HepG2 (cell line): ENCODE results near the gene TFAP2B. TPM values are rescaled to one million over a fixed set of nuclear protein-coding genes. Genes with fewer than 3 reads are reported as not detected.

ENCODE experiments used
- ATAC-seq: fragments of 200-7000 bp; cut with Tn5 transposase; 3 replicates; pipeline ENCODE4 v1.9.1; 2020; ENCODE audit warnings: mild to moderate bottlenecking, moderate library complexity
- Bru-seq: library from RNA; stranded (reverse); fragments of 400-500 nt; gene quantifications from one replicate; lab custom pipeline; 2021; lab: Mats Ljungman, UMichigan
- BruChase-seq, 2 experiments: library from RNA; stranded (reverse); fragments of 400-500 nt; gene quantifications; one replicate each; lab custom pipeline; 2021; lab: Mats Ljungman, UMichigan
- BruUV-seq: library from RNA; stranded (reverse); fragments of 400-500 nt; replicated peaks from 2 replicates; lab custom pipeline; 2021; lab: Mats Ljungman, UMichigan
- CTCF ChIA-PET: fragments of 300-600 bp; formaldehyde crosslinking; extraction: SDS; loops from one replicate; lab custom pipeline; 2021; ENCODE audit warnings: low total read pairs, inconsistent platforms, low intra/inter-chr PET ratio; lab: Yijun Ruan, JAX
- POLR2A ChIA-PET: fragments of 350-600 bp; sonication (Branson Sonifier 250); formaldehyde crosslinking; loops from one replicate; lab custom pipeline; 2020; ENCODE audit warnings: antibody characterized with exemption, inconsistent platforms; lab: Yijun Ruan, JAX
- DNase-seq: peaks from one replicate; pipeline ENCODE4 v3.0.0-alpha.2; 2015; ENCODE audit warnings: low spot score
- FAIRE-seq: peaks from 3 replicates; lab custom pipeline; 2011; peaks lifted over from hg19 to GRCh38; lab: Jason Lieb, UNC
- H2AFZ ChIP-seq: one replicate; pipeline ENCODE4 v1.6.1; 2011; ENCODE audit warnings: low read length, inconsistent platforms
- H3K27ac ChIP-seq: fragments of 300-600 bp; 3 replicates; pipeline ENCODE4 v1.8.0; 2011; ENCODE audit warnings: mixed run types, mild to moderate bottlenecking, mixed read lengths, low read length, inconsistent platforms; ENCODE audit not compliant: insufficient read depth; ENCODE audit errors: extremely low read length
- H3K27me3 ChIP-seq, 2 experiments: fragments of 200-600 bp in 1 of 2; 2 replicates in 1 of 2; 3 replicates in 1 of 2; pipeline versions ENCODE4 v1.6.0 to v1.8.0; 2011; ENCODE audit warnings: low read length in 2 of 2, mild to moderate bottlenecking in 2 of 2, moderate library complexity in 2 of 2, inconsistent platforms in 1 of 2; ENCODE audit not compliant: insufficient read depth in 2 of 2, control insufficient read depth in 1 of 2
- H3K36me3 ChIP-seq, 2 experiments: fragments of 200-600 bp in 1 of 2; replicated peaks in 1 of 2; 2 replicates in 1 of 2; 3 replicates in 1 of 2; pipeline versions ENCODE4 v1.5.1 to v1.8.0; 2011; ENCODE audit warnings: low read length in 2 of 2, inconsistent platforms in 1 of 2; ENCODE audit not compliant: insufficient read depth in 2 of 2, control insufficient read depth in 1 of 2
- H3K4me1 ChIP-seq: 2 replicates; pipeline ENCODE4 v1.5.1; 2012; ENCODE audit warnings: low read length, inconsistent platforms; ENCODE audit not compliant: insufficient read depth
- H3K4me2 ChIP-seq: 2 replicates; pipeline ENCODE4 v1.6.0; 2011; ENCODE audit warnings: low read depth, low read length, inconsistent platforms
- H3K4me3 ChIP-seq, 3 experiments: fragments of 200-600 bp in 1 of 3; sonication (generic), shearing (Covaris generic) in 1 of 3; replicated peaks in 1 of 3; 2 replicates each; pipeline ENCODE4 v1.5.1; 2011 to 2016; ENCODE audit warnings: low read length in 3 of 3, inconsistent platforms in 2 of 3, low read depth in 2 of 3, mild to moderate bottlenecking in 2 of 3, control low read depth in 1 of 3, mixed read lengths in 1 of 3; ENCODE audit not compliant: insufficient read depth in 1 of 3
- H3K79me2 ChIP-seq: one replicate; pipeline ENCODE4 v1.6.1; 2011; ENCODE audit warnings: low read length, inconsistent platforms; ENCODE audit not compliant: insufficient read depth
- H3K9ac ChIP-seq: 2 replicates; pipeline ENCODE4 v1.6.0; 2011; ENCODE audit warnings: mild to moderate bottlenecking, low read depth, low read length, inconsistent platforms; ENCODE audit not compliant: insufficient read depth
- H3K9me3 ChIP-seq: 2 replicates; pipeline ENCODE4 v1.5.1; 2012; ENCODE audit warnings: mild to moderate bottlenecking, low read length
- H4K20me1 ChIP-seq: 2 replicates; pipeline ENCODE4 v1.6.0; 2011; ENCODE audit warnings: inconsistent platforms, mild to moderate bottlenecking, low read length, moderate library complexity; ENCODE audit not compliant: insufficient read depth
- ATM ChIP-seq: fragments of 450-650 bp; IDR thresholded peaks from 2 replicates; pipeline ENCODE4 v1.7.1; 2017; ENCODE audit warnings: mild to moderate bottlenecking, borderline replicate concordance
- EZH2 ChIP-seq: conservative IDR thresholded peaks from 2 replicates; pipeline ENCODE4 v1.6.1; 2012; ENCODE audit warnings: mild to moderate bottlenecking, low read depth, low read length, moderate library complexity
- GFI1 ChIP-seq: sonication (generic); formaldehyde crosslinking; IDR thresholded peaks from 2 replicates; pipeline ENCODE4 v1.5.0; 2020; ENCODE audit warnings: missing genetic modification reagents, mild to moderate bottlenecking, borderline replicate concordance
- HDAC2 ChIP-seq: sonication (generic); formaldehyde crosslinking; IDR thresholded peaks from 2 replicates; pipeline ENCODE4 v1.4.0; 2020; ENCODE audit warnings: missing genetic modification reagents
- HNF1B ChIP-seq: sonication (generic); formaldehyde crosslinking; IDR thresholded peaks from 2 replicates; pipeline ENCODE4 v1.5.1; 2020; ENCODE audit warnings: mild to moderate bottlenecking, moderate library complexity, missing genetic modification reagents
- KDM2A ChIP-seq: sonication (generic); formaldehyde crosslinking; IDR thresholded peaks from 2 replicates; pipeline ENCODE4 v1.4.0; 2020; ENCODE audit warnings: low read depth, missing genetic modification reagents, borderline replicate concordance
- TCF7L2 ChIP-seq: IDR thresholded peaks from 2 replicates; pipeline ENCODE4 v1.6.1; 2011; ENCODE audit warnings: mild to moderate bottlenecking, low read depth, low read length, moderate library complexity
- THYN1 ChIP-seq: sonication (generic); formaldehyde crosslinking; IDR thresholded peaks from 2 replicates; pipeline ENCODE4 v1.8.1; 2023; ENCODE audit warnings: low read depth, mild to moderate bottlenecking, moderate library complexity, missing genetic modification reagents, borderline replicate concordance
- ZNF251 ChIP-seq: sonication (generic); formaldehyde crosslinking; IDR thresholded peaks from 2 replicates; pipeline ENCODE4 v1.9.0; 2021; ENCODE audit warnings: mild to moderate bottlenecking, missing genetic modification reagents
- WGBS: methylation state at CpG from one replicate; pipeline ENCODE4 v1.1.6; 2017; ENCODE audit warnings: low lambda C conversion rate; 5-methylcytosine and 5-hydroxymethylcytosine counted together
- in situ Hi-C: cut with HindIII; loops from 2 replicates; pipeline ENCODE4 v1.10.0; 2017; ENCODE audit warnings: low pct_unique_long_range_greater_than_20kb; ENCODE audit not compliant: extremely low pct_ligation_motif_present
- intact Hi-C: fragments of 100-400 bp; cut with micrococcal nuclease; formaldehyde crosslinking; loops from one replicate; pipeline ENCODE4 v1.10.0; 2022; ENCODE audit not compliant: unreplicated experiment
- long read RNA-seq, 2 experiments: library from RNA in 1 of 2; library from polyadenylated mRNA in 1 of 2; stranded (forward) in 1 of 2; unstranded in 1 of 2; transcript quantifications; one replicate each; pipeline ENCODE4 v2.0.0, GENCODE V29; 2019 to 2022
- polyA minus RNA-seq, 3 experiments: library from RNA; depleted of rRNA, polyadenylated mRNA; stranded (reverse); fragments of >200 nt; gene quantifications; 2 replicates each; pipeline ENCODE4 v1.2.3, GENCODE V29; 2011; ENCODE audit warnings: low replicate concordance in 1 of 3
- polyA plus RNA-seq, 8 experiments: library from polyadenylated mRNA; depleted of rRNA in 3 of 8; stranded (reverse) in 7 of 8; unstranded in 1 of 8; fragments of >200 nt; fragmentation: Illumina TruSeq in 4 of 8; extraction: Trizol in 4 of 8; gene quantifications; 2 replicates each; pipeline versions ENCODE4 v1.2.1 to v1.2.3, GENCODE V29; 2011 to 2016; ENCODE audit warnings: low read depth in 4 of 8, missing spikeins in 1 of 8, mixed read lengths in 1 of 8; ENCODE audit not compliant: insufficient read depth in 1 of 8
- total RNA-seq, 5 experiments: library from RNA; depleted of rRNA; stranded (reverse); fragments of >200 nt; fragmentation: Illumina TruSeq; extraction: Trizol; gene quantifications; 2 replicates each; pipeline ENCODE4 v1.2.3, GENCODE V29; 2016; ENCODE audit warnings: low read depth in 1 of 5
- TF ChIP-seq, protein P1 (sequence below): sonication (generic); formaldehyde crosslinking; IDR thresholded peaks from 2 replicates; pipeline ENCODE4 v1.8.1; 2022; ENCODE audit warnings: low read depth, mild to moderate bottlenecking, missing genetic modification reagents
- TF ChIP-seq, protein P2 (sequence below): sonication (generic); formaldehyde crosslinking; IDR thresholded peaks from 2 replicates; pipeline ENCODE4 v1.5.0; 2020; ENCODE audit warnings: mild to moderate bottlenecking, low read depth, missing genetic modification reagents, borderline replicate concordance

TFAP2B gene
- total RNA-seq (2016; rRNA removed; fragmentation: Illumina TruSeq; extraction: Trizol) (not detected in 2 replicates), polyA plus RNA-seq (2011; rRNA removed) (not detected in 2 replicates), polyA minus RNA-seq (2011; rRNA and poly(A)+ RNA removed; ENCODE audit: low replicate concordance) (not detected in 2 replicates), Bru-seq, nascent RNA (not detected), BruChase-seq, experiment 1, labeled RNA remaining after a 6-hour chase (not detected), BruChase-seq, experiment 2, labeled RNA remaining after a 2-hour chase (not detected)
- total RNA-seq (2016; cell fraction: cytosol; rRNA removed; fragmentation: Illumina TruSeq; extraction: Trizol; ENCODE audit: low read depth): not detected in 2 replicates
- not detected in 2 replicates for total RNA-seq (2016; cell fraction: insoluble cytoplasmic fraction; rRNA removed; fragmentation: Illumina TruSeq; extraction: Trizol)
- not detected in 2 replicates for total RNA-seq (2016; cell fraction: membrane; rRNA removed; fragmentation: Illumina TruSeq; extraction: Trizol)
- not detected in 2 replicates for total RNA-seq (2016; cell fraction: nucleus; rRNA removed; fragmentation: Illumina TruSeq; extraction: Trizol)
- not detected in 2 replicates for polyA plus RNA-seq (2011; cell fraction: cytosol; rRNA removed)
- not detected in 2 replicates for polyA plus RNA-seq (2011; cell fraction: nucleus; rRNA removed)
- not detected in 2 replicates for polyA plus RNA-seq (2012)
- polyA plus RNA-seq (2016; cell fraction: cytosol; fragmentation: Illumina TruSeq; extraction: Trizol; ENCODE audit: low read depth): not detected in 2 replicates
- polyA plus RNA-seq (2016; cell fraction: insoluble cytoplasmic fraction; fragmentation: Illumina TruSeq; extraction: Trizol; ENCODE audit: low read depth): not detected in 2 replicates
- polyA plus RNA-seq (2016; cell fraction: membrane; fragmentation: Illumina TruSeq; extraction: Trizol; ENCODE audit: low read depth): not detected in 2 replicates
- polyA plus RNA-seq (2016; cell fraction: nucleus; fragmentation: Illumina TruSeq; extraction: Trizol; ENCODE audit: insufficient read depth, low read depth): not detected in 2 replicates
- not detected in 2 replicates for polyA minus RNA-seq (2011; cell fraction: cytosol; rRNA and poly(A)+ RNA removed)
- not detected in 2 replicates for polyA minus RNA-seq (2011; cell fraction: nucleus; rRNA and poly(A)+ RNA removed)
- long read RNA-seq, experiment 1: 0 reads
- long read RNA-seq, experiment 2: 0 reads

DNA sequence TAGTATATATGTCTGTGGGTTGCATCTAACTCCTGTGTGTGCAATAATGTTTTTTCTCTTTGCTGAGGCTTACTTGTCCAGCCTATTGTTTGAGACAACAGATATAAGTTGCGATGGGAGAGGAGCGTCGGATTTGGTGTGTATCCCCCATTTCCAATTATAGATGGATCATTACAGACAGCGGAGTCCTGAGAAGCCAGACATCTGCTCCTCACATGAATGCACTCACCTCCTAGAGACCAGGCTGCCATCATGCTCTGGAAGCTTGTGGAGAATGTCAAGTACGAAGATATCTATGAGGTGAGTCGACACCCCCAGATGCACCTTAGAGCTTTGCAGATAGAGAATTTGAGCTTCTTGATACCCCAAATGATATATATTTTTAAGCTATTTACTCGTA, at the start of gene TFAP2B:
Gene TFAP2B, plus strand, starts transcription at position 199 of the 400 bp plus-strand sequence. Its CDS starts 21 bp downstream, at position 220.
- Histone ChIP-seq H3K36me3 (no peaks in the 10 kb centered on the region), H3K4me1 (no peaks in the 10 kb centered on the region), H3K79me2 (no peaks in the 10 kb centered on the region), H3K9me3 (no peaks in the 10 kb centered on the region), H3K4me3 (no peak within 1 kb of the TSS), H3K9ac (no peak within 1 kb of the TSS), H3K4me2 (no peak within 1 kb of the TSS), H3K27me3 (peaks cover 6 to 54% of the 10 kb centered on the region in 2 experiments), H3K27ac (no peak within 1 kb of the TSS), H2AFZ (no peak within 1 kb of the TSS), H4K20me1 (no peaks in the 10 kb centered on the region)
- ChIA-PET POLR2A (no interaction called here), CTCF (no interaction called here)
- intact Hi-C loops: loop anchor here (5.0 kb wide), 1 partner anchor 1024 kb away; no protein-coding TSS in a partner anchor
- DNase-seq (no peak), ATAC-seq (no peak), FAIRE-seq (no peak)
- in situ Hi-C loops: loop anchor here (5.0 to 10.0 kb wide), 3 partner anchors 536 to 1204 kb away; no protein-coding TSS in a partner anchor
- TF ChIP-seq ZNF251 (CRISPR knock-in tag): no peak
- TF ChIP-seq, protein P1, sequence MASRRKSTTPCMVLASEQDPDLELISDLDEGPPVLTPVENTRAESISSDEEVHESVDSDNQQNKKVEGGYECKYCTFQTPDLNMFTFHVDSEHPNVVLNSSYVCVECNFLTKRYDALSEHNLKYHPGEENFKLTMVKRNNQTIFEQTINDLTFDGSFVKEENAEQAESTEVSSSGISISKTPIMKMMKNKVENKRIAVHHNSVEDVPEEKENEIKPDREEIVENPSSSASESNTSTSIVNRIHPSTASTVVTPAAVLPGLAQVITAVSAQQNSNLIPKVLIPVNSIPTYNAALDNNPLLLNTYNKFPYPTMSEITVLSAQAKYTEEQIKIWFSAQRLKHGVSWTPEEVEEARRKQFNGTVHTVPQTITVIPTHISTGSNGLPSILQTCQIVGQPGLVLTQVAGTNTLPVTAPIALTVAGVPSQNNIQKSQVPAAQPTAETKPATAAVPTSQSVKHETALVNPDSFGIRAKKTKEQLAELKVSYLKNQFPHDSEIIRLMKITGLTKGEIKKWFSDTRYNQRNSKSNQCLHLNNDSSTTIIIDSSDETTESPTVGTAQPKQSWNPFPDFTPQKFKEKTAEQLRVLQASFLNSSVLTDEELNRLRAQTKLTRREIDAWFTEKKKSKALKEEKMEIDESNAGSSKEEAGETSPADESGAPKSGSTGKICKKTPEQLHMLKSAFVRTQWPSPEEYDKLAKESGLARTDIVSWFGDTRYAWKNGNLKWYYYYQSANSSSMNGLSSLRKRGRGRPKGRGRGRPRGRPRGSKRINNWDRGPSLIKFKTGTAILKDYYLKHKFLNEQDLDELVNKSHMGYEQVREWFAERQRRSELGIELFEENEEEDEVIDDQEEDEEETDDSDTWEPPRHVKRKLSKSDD (CRISPR knock-in tag): no peak
- TF ChIP-seq KDM2A (CRISPR knock-in tag): no peak
- no peak for TF ChIP-seq TCF7L2
- no peak for TF ChIP-seq ATM
- no peak for TF ChIP-seq THYN1 (CRISPR knock-in tag)
- TF ChIP-seq HDAC2: no peak
- no peak for TF ChIP-seq HNF1B (CRISPR knock-in tag)
- TF ChIP-seq, protein P2, sequence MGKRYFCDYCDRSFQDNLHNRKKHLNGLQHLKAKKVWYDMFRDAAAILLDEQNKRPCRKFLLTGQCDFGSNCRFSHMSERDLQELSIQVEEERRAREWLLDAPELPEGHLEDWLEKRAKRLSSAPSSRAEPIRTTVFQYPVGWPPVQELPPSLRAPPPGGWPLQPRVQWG (CRISPR knock-in tag): no peak
- TF ChIP-seq GFI1 (CRISPR knock-in tag): no peak
- no peak for TF ChIP-seq EZH2
- BruUV-seq: no TSS peak
- 14% methylated on average over 7 of the region's 7 CpGs for WGBS
